GM23338 (cell line): ENCODE data around the gene KLHL4. TPM values are rescaled to one million over a fixed set of nuclear protein-coding genes. Genes with fewer than 3 reads are reported as not detected.
"Not testable (repeated sequence)": the region's sequence is repeated elsewhere in the genome, so short reads cannot be mapped to it uniquely, and the experiment has no call there.

Experiments
- ATAC-seq: fragments of 200-7000 bp; cut with Tn5 transposase; 3 replicates; pipeline ENCODE4 v1.9.1; 2020
- DNase-seq: peaks from one replicate; pipeline ENCODE4 v3.0.0-alpha.2; 2015; ENCODE audit warnings: low spot score
- H2AFZ ChIP-seq: fragments of 200-600 bp; sonication (generic); 2 replicates; pipeline ENCODE4 v1.8.0; 2016; ENCODE audit warnings: antibody characterized with exemption, mild to moderate bottlenecking, moderate library complexity
- H3F3A ChIP-seq: fragments of 200-600 bp; sonication (generic); replicated peaks from 2 replicates; pipeline ENCODE4 v1.8.0; 2017; ENCODE audit warnings: antibody characterized with exemption, mixed run types, low read depth
- H3K27ac ChIP-seq: fragments of 200-600 bp; sonication (generic); 2 replicates; pipeline ENCODE4 v1.6.1; 2016; ENCODE audit warnings: low read depth
- H3K27me3 ChIP-seq: fragments of 200-600 bp; sonication (generic); 2 replicates; pipeline ENCODE4 v1.8.0; 2016; ENCODE audit warnings: mild to moderate bottlenecking, mixed run types, moderate library complexity; ENCODE audit not compliant: insufficient read depth
- H3K36me3 ChIP-seq: fragments of 200-600 bp; sonication (generic); 2 replicates; pipeline ENCODE4 v1.8.0; 2016; ENCODE audit warnings: mild to moderate bottlenecking; ENCODE audit not compliant: insufficient read depth
- H3K4me1 ChIP-seq: fragments of 200-600 bp; sonication (generic); 2 replicates; pipeline ENCODE4 v1.8.0; 2016; ENCODE audit warnings: mild to moderate bottlenecking, moderate library complexity; ENCODE audit not compliant: insufficient read depth
- H3K4me2 ChIP-seq: fragments of 200-600 bp; sonication (generic); 2 replicates; pipeline ENCODE4 v1.7.1; 2017; ENCODE audit warnings: mixed run types
- H3K4me3 ChIP-seq: fragments of 200-600 bp; sonication (generic); 2 replicates; pipeline ENCODE4 v1.6.1; 2016; ENCODE audit warnings: mixed run types
- H3K79me2 ChIP-seq: fragments of 200-600 bp; sonication (generic); replicated peaks from 2 replicates; pipeline ENCODE4 v1.8.0; 2017; ENCODE audit warnings: mild to moderate bottlenecking; ENCODE audit not compliant: insufficient read depth
- H3K9me2 ChIP-seq: fragments of 200-600 bp; sonication (generic); 2 replicates; pipeline ENCODE4 v1.8.0; 2017; ENCODE audit not compliant: insufficient read depth
- H4K20me1 ChIP-seq: fragments of 200-600 bp; sonication (generic); replicated peaks from 2 replicates; pipeline ENCODE4 v1.8.0; 2017; ENCODE audit warnings: mild to moderate bottlenecking; ENCODE audit not compliant: insufficient read depth
- H3K27ac Mint-ChIP-seq: 2 replicates; pipeline ENCODE4 v1.8.0; 2020; ENCODE audit warnings: inconsistent platforms, mild to moderate bottlenecking, moderate library complexity, mixed read lengths
- H3K27me3 Mint-ChIP-seq: 3 replicates; pipeline ENCODE4 v1.8.0; 2022; ENCODE audit warnings: low read depth, mild to moderate bottlenecking, moderate library complexity, mixed read lengths, inconsistent platforms; ENCODE audit not compliant: insufficient read depth, poor library complexity
- H3K36me3 Mint-ChIP-seq: 3 replicates; pipeline ENCODE4 v1.8.0; 2021; ENCODE audit warnings: low read depth, mild to moderate bottlenecking, inconsistent platforms, moderate library complexity, mixed read lengths
- H3K4me1 Mint-ChIP-seq: 3 replicates; pipeline ENCODE4 v1.8.0; 2020; ENCODE audit warnings: mild to moderate bottlenecking, inconsistent platforms, mixed read lengths
- H3K4me3 Mint-ChIP-seq: 3 replicates; pipeline ENCODE4 v1.8.0; 2021; ENCODE audit warnings: moderate library complexity, mild to moderate bottlenecking, inconsistent platforms, mixed read lengths
- H3K9me3 Mint-ChIP-seq: 3 replicates; pipeline ENCODE4 v1.8.0; 2020; ENCODE audit warnings: moderate library complexity, mild to moderate bottlenecking, inconsistent platforms, mixed read lengths
- CREB1 ChIP-seq: fragments of 250-450 bp; sonication (Bioruptor Pico); IDR thresholded peaks from 2 replicates; pipeline ENCODE4 v1.5.0; 2020; ENCODE audit warnings: low read depth, mild to moderate bottlenecking, moderate library complexity
- EZH2 ChIP-seq: fragments of 200-600 bp; sonication (generic); IDR thresholded peaks from one replicate; pipeline ENCODE4 v1.8.0; 2017; ENCODE audit warnings: antibody characterized with exemption, mild to moderate bottlenecking, low read depth; ENCODE audit not compliant: unreplicated experiment
- JUNB ChIP-seq: IDR thresholded peaks from one replicate; pipeline ENCODE4 v1.6.1; 2016; ENCODE audit warnings: antibody characterized with exemption; ENCODE audit not compliant: unreplicated experiment
- NANOG ChIP-seq: IDR thresholded peaks from 2 replicates; pipeline ENCODE4 v1.6.1; 2016; ENCODE audit warnings: antibody characterized with exemption, borderline replicate concordance
- POLR2AphosphoS5 ChIP-seq: IDR thresholded peaks from 2 replicates; pipeline ENCODE4 v1.6.1; 2016; ENCODE audit warnings: antibody characterized with exemption, low read depth
- STAT1 ChIP-seq: IDR thresholded peaks from one replicate; pipeline ENCODE4 v1.6.1; 2016; ENCODE audit warnings: antibody characterized with exemption; ENCODE audit not compliant: unreplicated experiment
- ZNF331 ChIP-seq: fragments of 250-450 bp; sonication (Bioruptor Pico); IDR thresholded peaks from 2 replicates; pipeline ENCODE4 v1.5.0; 2020; ENCODE audit warnings: low read depth, mild to moderate bottlenecking, moderate library complexity
- polyA plus RNA-seq: library from polyadenylated mRNA; unstranded; fragments of >200 nt; fragmentation: Nextera tagmentation; extraction: Ambion mirVana; gene quantifications from 2 replicates; pipeline ENCODE4 v1.2.1, GENCODE V29; 2016
- total RNA-seq: library from RNA; depleted of rRNA; stranded (reverse); fragments of >200 nt; shearing (Covaris generic); gene quantifications from 2 replicates; pipeline ENCODE4 v1.2.3, GENCODE V29; 2014
- TF ChIP-seq, protein P1 (sequence below): IDR thresholded peaks from one replicate; pipeline ENCODE4 v1.6.1; 2018; ENCODE audit warnings: antibody characterized with exemption; ENCODE audit not compliant: unreplicated experiment
- TF ChIP-seq, protein P2 (sequence below): IDR thresholded peaks from 2 replicates; pipeline ENCODE4 v1.6.1; 2016; ENCODE audit warnings: antibody characterized with exemption

KLHL4 gene
- total and polyA plus RNA-seq, 2 experiments from 2014 or later: 1.8 to 6.2 TPM

DNA sequence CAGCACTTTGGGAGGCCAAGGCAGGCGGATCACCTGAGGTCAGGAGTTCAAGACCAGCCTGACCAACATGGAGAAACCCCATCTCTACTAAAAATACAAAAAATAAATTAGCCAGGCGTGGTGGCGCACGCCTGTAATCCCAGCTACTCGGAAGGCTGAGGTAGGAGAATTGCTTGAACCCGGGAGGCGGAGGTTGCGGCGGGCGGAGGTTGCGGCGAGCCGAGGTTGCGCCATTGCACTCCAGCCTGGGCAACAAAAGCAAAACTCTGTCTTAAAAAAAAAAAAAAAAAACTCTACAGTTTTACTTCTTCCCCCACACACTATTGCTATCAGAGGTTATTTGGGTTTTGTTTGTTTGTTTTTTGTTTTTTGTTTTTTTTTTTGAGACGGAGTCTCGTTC is 38.9 kb upstream of the KLHL4 start:
- not testable (repeated sequence) for H3K27me3 Mint-ChIP-seq, H3K36me3 ChIP-seq, H3K27ac Mint-ChIP-seq, H4K20me1 ChIP-seq, H3K4me3 ChIP-seq, H3K4me1 Mint-ChIP-seq, H3K9me2 ChIP-seq, ATAC-seq, DNase-seq, H3K36me3 Mint-ChIP-seq, H3K4me3 Mint-ChIP-seq, H3K27me3 ChIP-seq, H2AFZ ChIP-seq, H3F3A ChIP-seq, H3K79me2 ChIP-seq, H3K4me2 ChIP-seq, H3K27ac ChIP-seq, H3K4me1 ChIP-seq, H3K9me3 Mint-ChIP-seq

DNA sequence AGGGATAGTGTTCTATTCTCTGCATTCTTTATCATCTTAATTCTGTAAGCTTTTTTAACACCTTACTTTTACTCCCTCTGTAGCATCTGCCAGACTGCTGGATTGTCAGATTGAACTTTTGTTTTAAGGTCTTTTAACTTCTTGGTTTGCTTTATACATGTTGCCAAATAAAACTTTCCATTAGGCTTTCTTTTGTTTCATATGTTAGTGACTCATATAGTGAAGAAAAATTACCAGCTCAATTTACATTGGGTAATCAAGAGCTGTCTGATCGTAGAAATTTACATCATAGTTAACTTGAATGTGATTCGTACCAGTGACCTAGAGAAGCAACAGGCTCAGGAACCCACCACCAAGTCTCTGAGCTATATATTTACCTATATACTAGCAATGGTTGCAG is 28.5 kb upstream of the KLHL4 start:
- Histone ChIP-seq H3K4me3 (no peak overlapping the region), H3K4me2 (no peak overlapping the region), H3K27me3 (no peaks in the 10 kb centered on the region), H3F3A (no peaks in the 10 kb centered on the region), H3K79me2 (no peaks in the 10 kb centered on the region), H4K20me1 (no peaks in the 10 kb centered on the region), H3K27ac (no peak overlapping the region), H3K9me2 (no peaks in the 10 kb centered on the region), H2AFZ (no peak overlapping the region), H3K4me1 (no peaks in the 10 kb centered on the region), H3K36me3 (no peaks in the 10 kb centered on the region)
- TF ChIP-seq EZH2: no peak
- no peak for TF ChIP-seq NANOG
- TF ChIP-seq CREB1 (CRISPR knock-in tag): no peak
- TF ChIP-seq POLR2AphosphoS5: no peak
- TF ChIP-seq, protein P1, sequence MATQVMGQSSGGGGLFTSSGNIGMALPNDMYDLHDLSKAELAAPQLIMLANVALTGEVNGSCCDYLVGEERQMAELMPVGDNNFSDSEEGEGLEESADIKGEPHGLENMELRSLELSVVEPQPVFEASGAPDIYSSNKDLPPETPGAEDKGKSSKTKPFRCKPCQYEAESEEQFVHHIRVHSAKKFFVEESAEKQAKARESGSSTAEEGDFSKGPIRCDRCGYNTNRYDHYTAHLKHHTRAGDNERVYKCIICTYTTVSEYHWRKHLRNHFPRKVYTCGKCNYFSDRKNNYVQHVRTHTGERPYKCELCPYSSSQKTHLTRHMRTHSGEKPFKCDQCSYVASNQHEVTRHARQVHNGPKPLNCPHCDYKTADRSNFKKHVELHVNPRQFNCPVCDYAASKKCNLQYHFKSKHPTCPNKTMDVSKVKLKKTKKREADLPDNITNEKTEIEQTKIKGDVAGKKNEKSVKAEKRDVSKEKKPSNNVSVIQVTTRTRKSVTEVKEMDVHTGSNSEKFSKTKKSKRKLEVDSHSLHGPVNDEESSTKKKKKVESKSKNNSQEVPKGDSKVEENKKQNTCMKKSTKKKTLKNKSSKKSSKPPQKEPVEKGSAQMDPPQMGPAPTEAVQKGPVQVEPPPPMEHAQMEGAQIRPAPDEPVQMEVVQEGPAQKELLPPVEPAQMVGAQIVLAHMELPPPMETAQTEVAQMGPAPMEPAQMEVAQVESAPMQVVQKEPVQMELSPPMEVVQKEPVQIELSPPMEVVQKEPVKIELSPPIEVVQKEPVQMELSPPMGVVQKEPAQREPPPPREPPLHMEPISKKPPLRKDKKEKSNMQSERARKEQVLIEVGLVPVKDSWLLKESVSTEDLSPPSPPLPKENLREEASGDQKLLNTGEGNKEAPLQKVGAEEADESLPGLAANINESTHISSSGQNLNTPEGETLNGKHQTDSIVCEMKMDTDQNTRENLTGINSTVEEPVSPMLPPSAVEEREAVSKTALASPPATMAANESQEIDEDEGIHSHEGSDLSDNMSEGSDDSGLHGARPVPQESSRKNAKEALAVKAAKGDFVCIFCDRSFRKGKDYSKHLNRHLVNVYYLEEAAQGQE: no peak
- TF ChIP-seq, protein P2, sequence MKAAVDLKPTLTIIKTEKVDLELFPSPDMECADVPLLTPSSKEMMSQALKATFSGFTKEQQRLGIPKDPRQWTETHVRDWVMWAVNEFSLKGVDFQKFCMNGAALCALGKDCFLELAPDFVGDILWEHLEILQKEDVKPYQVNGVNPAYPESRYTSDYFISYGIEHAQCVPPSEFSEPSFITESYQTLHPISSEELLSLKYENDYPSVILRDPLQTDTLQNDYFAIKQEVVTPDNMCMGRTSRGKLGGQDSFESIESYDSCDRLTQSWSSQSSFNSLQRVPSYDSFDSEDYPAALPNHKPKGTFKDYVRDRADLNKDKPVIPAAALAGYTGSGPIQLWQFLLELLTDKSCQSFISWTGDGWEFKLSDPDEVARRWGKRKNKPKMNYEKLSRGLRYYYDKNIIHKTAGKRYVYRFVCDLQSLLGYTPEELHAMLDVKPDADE: no peak
- TF ChIP-seq JUNB: no peak
- TF ChIP-seq ZNF331 (CRISPR knock-in tag): no peak
- TF ChIP-seq STAT1: no peak
- H3K27ac Mint-ChIP-seq: no peak overlapping the region
- H3K4me1 Mint-ChIP-seq: peaks cover 2% of the 10 kb centered on the region; the same call in 1 of the 3 replicates
- no peaks in the 10 kb centered on the region for H3K9me3 Mint-ChIP-seq
- no peaks in the 10 kb centered on the region for H3K36me3 Mint-ChIP-seq
- ATAC-seq: no peak
- no peak for DNase-seq
- H3K4me3 Mint-ChIP-seq: no peak overlapping the region
- H3K27me3 Mint-ChIP-seq: no peaks in the 10 kb centered on the region
